ENCODE results near the gene JARID2. TPM values are rescaled to one million over a fixed set of nuclear protein-coding genes. Genes with fewer than 3 reads are reported as not detected.

The JARID2 gene
- total and polyA plus RNA-seq, 9 of the 15 experiments (the other 6 are each of a cell fraction or from before 2014, with no cell fraction given) = 5.0 to 29.0 (median 15.6) TPM

DNA sequence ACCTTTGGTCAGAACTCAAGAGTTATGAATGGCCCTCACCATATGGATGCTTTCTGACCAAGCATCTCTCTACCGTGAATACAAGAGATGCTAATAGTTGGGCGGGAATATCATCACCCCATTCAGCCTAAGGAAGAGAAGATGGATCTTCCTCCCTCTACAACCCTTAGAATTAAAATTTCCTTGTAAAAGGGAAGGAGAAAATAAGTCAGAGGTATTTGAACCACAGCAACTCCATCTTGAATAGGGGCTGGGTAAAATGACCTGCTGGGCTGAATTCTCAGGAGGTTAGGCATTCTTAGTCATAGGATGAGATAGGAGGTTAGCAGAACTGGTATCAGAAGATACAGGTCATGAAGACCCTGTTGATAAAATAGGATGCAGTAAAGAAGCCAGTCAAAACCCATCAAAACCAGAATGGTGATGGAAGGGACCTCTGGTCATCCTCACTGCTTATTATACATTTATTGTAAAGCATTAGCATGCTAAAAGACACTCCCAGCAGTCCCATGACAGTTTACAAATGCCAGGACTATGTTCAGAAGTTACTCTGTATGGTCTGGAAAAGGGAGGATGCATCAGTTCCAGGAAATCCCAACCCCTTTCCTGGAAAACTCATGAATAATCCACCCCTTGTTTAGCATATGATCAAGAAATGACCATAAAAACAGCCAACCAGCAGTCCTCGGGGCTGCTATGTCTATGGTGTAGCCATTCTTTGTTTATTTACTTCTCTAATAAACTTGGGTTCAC lies 315.8 kb downstream of the JARID2 start (continued):
- TF ChIP-seq, protein P1, sequence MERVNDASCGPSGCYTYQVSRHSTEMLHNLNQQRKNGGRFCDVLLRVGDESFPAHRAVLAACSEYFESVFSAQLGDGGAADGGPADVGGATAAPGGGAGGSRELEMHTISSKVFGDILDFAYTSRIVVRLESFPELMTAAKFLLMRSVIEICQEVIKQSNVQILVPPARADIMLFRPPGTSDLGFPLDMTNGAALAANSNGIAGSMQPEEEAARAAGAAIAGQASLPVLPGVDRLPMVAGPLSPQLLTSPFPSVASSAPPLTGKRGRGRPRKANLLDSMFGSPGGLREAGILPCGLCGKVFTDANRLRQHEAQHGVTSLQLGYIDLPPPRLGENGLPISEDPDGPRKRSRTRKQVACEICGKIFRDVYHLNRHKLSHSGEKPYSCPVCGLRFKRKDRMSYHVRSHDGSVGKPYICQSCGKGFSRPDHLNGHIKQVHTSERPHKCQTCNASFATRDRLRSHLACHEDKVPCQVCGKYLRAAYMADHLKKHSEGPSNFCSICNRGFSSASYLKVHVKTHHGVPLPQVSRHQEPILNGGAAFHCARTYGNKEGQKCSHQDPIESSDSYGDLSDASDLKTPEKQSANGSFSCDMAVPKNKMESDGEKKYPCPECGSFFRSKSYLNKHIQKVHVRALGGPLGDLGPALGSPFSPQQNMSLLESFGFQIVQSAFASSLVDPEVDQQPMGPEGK (CRISPR knock-in tag; IDR thresholded peaks at IDR 0.05; ENCODE audit: borderline replicate concordance) = no peak
- no peak for TF ChIP-seq KAT7 (CRISPR knock-in tag; IDR thresholded peaks at IDR 0.05; ENCODE audit: borderline replicate concordance)
- TF ChIP-seq SMARCA4 (IDR thresholded peaks at IDR 0.05) = no peak
- 0 out of 2 replicates have a peak, but pooled peaks have one; percentile 10 for TF ChIP-seq HIVEP1 (CRISPR knock-in tag; IDR thresholded peaks at IDR 0.05)
- 0 out of 2 replicates have a peak, but pooled peaks have one; percentile 71 for TF ChIP-seq ZNF175 (CRISPR knock-in tag; IDR thresholded peaks at IDR 0.05; ENCODE audit: low read depth)
- TF ChIP-seq, protein P2, sequence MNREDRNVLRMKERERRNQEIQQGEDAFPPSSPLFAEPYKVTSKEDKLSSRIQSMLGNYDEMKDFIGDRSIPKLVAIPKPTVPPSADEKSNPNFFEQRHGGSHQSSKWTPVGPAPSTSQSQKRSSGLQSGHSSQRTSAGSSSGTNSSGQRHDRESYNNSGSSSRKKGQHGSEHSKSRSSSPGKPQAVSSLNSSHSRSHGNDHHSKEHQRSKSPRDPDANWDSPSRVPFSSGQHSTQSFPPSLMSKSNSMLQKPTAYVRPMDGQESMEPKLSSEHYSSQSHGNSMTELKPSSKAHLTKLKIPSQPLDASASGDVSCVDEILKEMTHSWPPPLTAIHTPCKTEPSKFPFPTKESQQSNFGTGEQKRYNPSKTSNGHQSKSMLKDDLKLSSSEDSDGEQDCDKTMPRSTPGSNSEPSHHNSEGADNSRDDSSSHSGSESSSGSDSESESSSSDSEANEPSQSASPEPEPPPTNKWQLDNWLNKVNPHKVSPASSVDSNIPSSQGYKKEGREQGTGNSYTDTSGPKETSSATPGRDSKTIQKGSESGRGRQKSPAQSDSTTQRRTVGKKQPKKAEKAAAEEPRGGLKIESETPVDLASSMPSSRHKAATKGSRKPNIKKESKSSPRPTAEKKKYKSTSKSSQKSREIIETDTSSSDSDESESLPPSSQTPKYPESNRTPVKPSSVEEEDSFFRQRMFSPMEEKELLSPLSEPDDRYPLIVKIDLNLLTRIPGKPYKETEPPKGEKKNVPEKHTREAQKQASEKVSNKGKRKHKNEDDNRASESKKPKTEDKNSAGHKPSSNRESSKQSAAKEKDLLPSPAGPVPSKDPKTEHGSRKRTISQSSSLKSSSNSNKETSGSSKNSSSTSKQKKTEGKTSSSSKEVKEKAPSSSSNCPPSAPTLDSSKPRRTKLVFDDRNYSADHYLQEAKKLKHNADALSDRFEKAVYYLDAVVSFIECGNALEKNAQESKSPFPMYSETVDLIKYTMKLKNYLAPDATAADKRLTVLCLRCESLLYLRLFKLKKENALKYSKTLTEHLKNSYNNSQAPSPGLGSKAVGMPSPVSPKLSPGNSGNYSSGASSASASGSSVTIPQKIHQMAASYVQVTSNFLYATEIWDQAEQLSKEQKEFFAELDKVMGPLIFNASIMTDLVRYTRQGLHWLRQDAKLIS (CRISPR knock-in tag; IDR thresholded peaks at IDR 0.05) = no peak
- TF ChIP-seq, protein P3, sequence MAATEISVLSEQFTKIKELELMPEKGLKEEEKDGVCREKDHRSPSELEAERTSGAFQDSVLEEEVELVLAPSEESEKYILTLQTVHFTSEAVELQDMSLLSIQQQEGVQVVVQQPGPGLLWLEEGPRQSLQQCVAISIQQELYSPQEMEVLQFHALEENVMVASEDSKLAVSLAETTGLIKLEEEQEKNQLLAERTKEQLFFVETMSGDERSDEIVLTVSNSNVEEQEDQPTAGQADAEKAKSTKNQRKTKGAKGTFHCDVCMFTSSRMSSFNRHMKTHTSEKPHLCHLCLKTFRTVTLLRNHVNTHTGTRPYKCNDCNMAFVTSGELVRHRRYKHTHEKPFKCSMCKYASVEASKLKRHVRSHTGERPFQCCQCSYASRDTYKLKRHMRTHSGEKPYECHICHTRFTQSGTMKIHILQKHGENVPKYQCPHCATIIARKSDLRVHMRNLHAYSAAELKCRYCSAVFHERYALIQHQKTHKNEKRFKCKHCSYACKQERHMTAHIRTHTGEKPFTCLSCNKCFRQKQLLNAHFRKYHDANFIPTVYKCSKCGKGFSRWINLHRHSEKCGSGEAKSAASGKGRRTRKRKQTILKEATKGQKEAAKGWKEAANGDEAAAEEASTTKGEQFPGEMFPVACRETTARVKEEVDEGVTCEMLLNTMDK (IDR thresholded peaks at IDR 0.05; ENCODE audit: borderline replicate concordance, insufficient read depth, low read depth, low read length, poor library complexity, severe bottlenecking) = no peak
- no peak for TF ChIP-seq HLTF (IDR thresholded peaks at IDR 0.05)
- no peak for TF ChIP-seq EWSR1 (IDR thresholded peaks at IDR 0.05; ENCODE audit: borderline replicate concordance, low read depth, partially characterized antibody)
- TF ChIP-seq HMG20B (CRISPR knock-in tag; IDR thresholded peaks at IDR 0.05) = no peak
- no peak for TF ChIP-seq TRIM24 (IDR thresholded peaks at IDR 0.05)
- no peak for TF ChIP-seq ESRRB (CRISPR knock-in tag; IDR thresholded peaks at IDR 0.05; ENCODE audit: borderline replicate concordance)
- TF ChIP-seq FOXK1 (CRISPR knock-in tag; IDR thresholded peaks at IDR 0.05; ENCODE audit: borderline replicate concordance) = no peak
- no peak for TF ChIP-seq CBX5 (IDR thresholded peaks at IDR 0.05; ENCODE audit: borderline replicate concordance, low read depth)
- no peak for TF ChIP-seq MTA1 (IDR thresholded peaks at IDR 0.05; ENCODE audit: borderline replicate concordance)
- no peak for TF ChIP-seq NFIX (CRISPR knock-in tag; IDR thresholded peaks at IDR 0.05; ENCODE audit: low read depth)
- no peak for TF ChIP-seq MYBL2 (IDR thresholded peaks at IDR 0.05; ENCODE audit: low read depth)
- TF ChIP-seq MYBL2 (CRISPR knock-in tag; IDR thresholded peaks at IDR 0.05; ENCODE audit: borderline replicate concordance) = no peak
- no peak for TF ChIP-seq MAFK (IDR thresholded peaks at IDR 0.05; ENCODE audit: low read length)
- peak; percentile 61 for TF ChIP-seq DIDO1 (tag; IDR thresholded peaks at IDR 0.05; ENCODE audit: low read depth)
- TF ChIP-seq ZNF384 (IDR thresholded peaks at IDR 0.05; ENCODE audit: low read depth, low read length) = no peak

Measured in K562 (cell line).